ENCODE measurements around the gene SND1. TPM values are rescaled to one million over a fixed set of nuclear protein-coding genes. Genes with fewer than 3 reads are reported as not detected.

The SND1 gene
- total and polyA plus RNA-seq, 4 donors = 50.3 to 150 (median 105) TPM

DNA sequence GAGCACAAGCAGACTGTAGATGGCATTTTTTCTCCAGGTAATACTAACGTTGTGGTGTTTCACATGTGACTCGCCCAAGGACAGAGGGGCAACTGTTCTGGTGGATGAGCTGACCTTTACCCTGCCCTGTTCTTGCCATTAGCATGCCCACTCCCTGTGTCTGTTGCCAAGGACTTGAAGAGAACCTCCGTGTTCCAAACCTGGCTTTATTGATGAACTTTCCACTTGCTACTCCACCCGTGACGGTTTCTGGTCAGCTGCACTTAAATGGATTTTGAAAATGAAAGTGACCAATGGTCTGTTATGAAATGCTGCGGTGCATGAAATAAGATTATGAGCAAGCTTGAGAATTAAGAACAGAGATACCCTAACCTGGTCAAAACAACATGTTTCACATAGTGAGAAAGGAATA is 348.9 kb downstream of the SND1 start:
- WGBS, 2 donors = 89 to 95% methylated on average over 6 of the region's 6 CpGs
- Histone ChIP-seq H3K4me3 (ENCODE audit: low read length in 2 of 2) (no peak overlapping the region), H3K36me3 (ENCODE audit: control insufficient read depth in 1 of 2, insufficient read depth in 2 of 2, low read length in 1 of 2) (peaks cover 0 to 3% of the 10 kb centered on the region in 2 donors), H3K27me3 (ENCODE audit: control insufficient read depth in 1 of 2, insufficient read depth in 2 of 2, low read length in 1 of 2) (no peaks in the 10 kb centered on the region), H3K27ac (ENCODE audit: low read depth in 1 of 2, low read length in 2 of 2) (no peak overlapping the region), H3K4me1 (ENCODE audit: control insufficient read depth in 1 of 2, insufficient read depth in 2 of 2, low read length in 2 of 2) (peaks cover 0 to 3% of the 10 kb centered on the region in 2 donors), H3K9me3 (ENCODE audit: control insufficient read depth, low read length) (no peaks in the 10 kb centered on the region)
- no peak for ATAC-seq (ENCODE audit: low FRiP score)
- DNase-seq = no peak
- intact Hi-C loops (cut with DNase I) = no loop called here

DNA sequence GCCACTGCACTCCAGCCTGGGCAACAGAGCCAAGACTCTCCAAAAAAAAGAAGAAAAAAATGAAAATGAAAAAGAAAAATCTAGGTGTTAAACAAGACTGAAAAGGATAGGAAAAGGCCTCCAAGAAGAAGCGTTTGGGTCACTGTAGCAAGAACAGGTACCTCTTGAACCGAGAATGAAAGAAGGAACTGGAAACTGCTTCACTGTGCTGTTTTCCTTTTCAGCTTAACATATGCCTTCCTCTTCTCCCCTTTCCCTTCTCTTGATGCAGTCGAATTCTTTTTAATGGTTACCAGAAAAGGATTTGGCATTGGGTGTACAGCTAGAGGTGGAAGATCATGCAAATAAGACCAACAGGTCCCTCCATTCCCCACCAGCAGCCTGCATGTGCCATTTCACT is 351.2 kb downstream of the SND1 start:
- H3K4me1 ChIP-seq (ENCODE audit: control insufficient read depth in 1 of 2, insufficient read depth in 2 of 2, low read length in 2 of 2) = no peaks in the 10 kb centered on the region
- H3K36me3 ChIP-seq (ENCODE audit: control insufficient read depth in 1 of 2, insufficient read depth in 2 of 2, low read length in 1 of 2) = peaks cover 0 to 3% of the 10 kb centered on the region in 2 donors
- H3K27me3 ChIP-seq (ENCODE audit: control insufficient read depth in 1 of 2, insufficient read depth in 2 of 2, low read length in 1 of 2) = no peaks in the 10 kb centered on the region
- no peak overlapping the region for H3K4me3 ChIP-seq (ENCODE audit: low read length in 2 of 2)
- DNase-seq (no peak), ATAC-seq (ENCODE audit: low FRiP score) (no peak)
- intact Hi-C loops (cut with DNase I) = no loop called here
- H3K9me3 ChIP-seq (ENCODE audit: control insufficient read depth, low read length) = no peaks in the 10 kb centered on the region
- H3K27ac ChIP-seq (ENCODE audit: low read depth in 1 of 2, low read length in 2 of 2) = no peak overlapping the region
- WGBS, 2 donors = 87 to 93% methylated on average over 3 of the region's 3 CpGs

DNA sequence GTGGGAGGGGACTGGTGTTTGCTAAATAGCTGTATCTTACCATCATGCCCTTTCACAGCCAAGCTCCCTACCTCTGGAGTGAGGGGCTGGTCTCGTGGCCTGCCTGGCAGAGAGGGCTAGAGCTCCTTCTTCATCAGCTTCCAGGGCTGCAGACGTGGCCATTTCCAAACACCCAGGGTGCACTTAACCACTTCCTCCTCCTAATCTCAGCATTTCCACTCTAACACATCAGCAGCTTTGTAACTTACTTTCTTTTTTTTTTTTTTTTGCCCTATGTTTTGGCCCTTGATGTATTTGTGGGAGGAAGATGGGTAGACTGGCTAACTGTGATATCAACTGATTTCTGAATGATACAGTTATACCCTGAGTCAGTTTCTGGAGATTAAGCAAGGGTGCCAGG is 351.8 kb downstream of the SND1 start:
- Histone ChIP-seq H3K4me1 (ENCODE audit: control insufficient read depth in 1 of 2, insufficient read depth in 2 of 2, low read length in 2 of 2) (no peaks in the 10 kb centered on the region), H3K27ac (ENCODE audit: low read depth in 1 of 2, low read length in 2 of 2) (no peak overlapping the region), H3K9me3 (ENCODE audit: control insufficient read depth, low read length) (no peaks in the 10 kb centered on the region), H3K4me3 (ENCODE audit: low read length in 2 of 2) (no peak overlapping the region), H3K36me3 (ENCODE audit: control insufficient read depth in 1 of 2, insufficient read depth in 2 of 2, low read length in 1 of 2) (peaks cover 0 to 3% of the 10 kb centered on the region in 2 donors), H3K27me3 (ENCODE audit: control insufficient read depth in 1 of 2, insufficient read depth in 2 of 2, low read length in 1 of 2) (no peaks in the 10 kb centered on the region)
- 73 to 82% methylated on average over 2 of the region's 2 CpGs for WGBS, 2 donors
- intact Hi-C loops (cut with DNase I) = no loop called here
- ATAC-seq (ENCODE audit: low FRiP score) (no peak), DNase-seq (no peak)

DNA sequence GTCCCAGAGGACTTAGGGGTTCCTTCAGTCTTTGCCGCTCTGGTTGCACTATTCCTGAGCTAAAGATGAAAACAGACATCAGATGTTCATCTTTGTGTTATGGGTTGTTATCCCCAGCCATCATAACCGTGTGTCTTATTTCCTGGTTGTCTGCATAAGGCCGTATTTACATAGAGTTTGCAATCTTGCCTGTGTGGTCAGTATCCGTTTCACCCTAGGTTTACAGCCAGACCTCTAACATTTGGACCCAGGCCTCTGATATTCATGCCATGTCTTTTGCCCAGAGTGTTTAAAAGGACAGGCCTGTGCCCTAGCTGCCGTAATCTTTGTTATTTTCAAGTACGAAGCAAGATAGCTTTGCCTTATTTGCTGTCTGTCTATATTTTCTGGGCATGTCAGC is 352.6 kb downstream of the SND1 start:
- Histone ChIP-seq H3K36me3 (ENCODE audit: control insufficient read depth in 1 of 2, insufficient read depth in 2 of 2, low read length in 1 of 2) (peaks cover 0 to 3% of the 10 kb centered on the region in 2 donors), H3K27me3 (ENCODE audit: control insufficient read depth in 1 of 2, insufficient read depth in 2 of 2, low read length in 1 of 2) (no peaks in the 10 kb centered on the region), H3K4me3 (ENCODE audit: low read length in 2 of 2) (no peak overlapping the region), H3K9me3 (ENCODE audit: control insufficient read depth, low read length) (no peaks in the 10 kb centered on the region), H3K27ac (ENCODE audit: low read depth in 1 of 2, low read length in 2 of 2) (no peak overlapping the region), H3K4me1 (ENCODE audit: control insufficient read depth in 1 of 2, insufficient read depth in 2 of 2, low read length in 2 of 2) (no peaks in the 10 kb centered on the region)
- 93% methylated on average over 6 of the region's 6 CpGs for WGBS, 2 donors
- no peak for ATAC-seq (ENCODE audit: low FRiP score)
- intact Hi-C loops (cut with DNase I) = no loop called here
- no peak for DNase-seq

DNA sequence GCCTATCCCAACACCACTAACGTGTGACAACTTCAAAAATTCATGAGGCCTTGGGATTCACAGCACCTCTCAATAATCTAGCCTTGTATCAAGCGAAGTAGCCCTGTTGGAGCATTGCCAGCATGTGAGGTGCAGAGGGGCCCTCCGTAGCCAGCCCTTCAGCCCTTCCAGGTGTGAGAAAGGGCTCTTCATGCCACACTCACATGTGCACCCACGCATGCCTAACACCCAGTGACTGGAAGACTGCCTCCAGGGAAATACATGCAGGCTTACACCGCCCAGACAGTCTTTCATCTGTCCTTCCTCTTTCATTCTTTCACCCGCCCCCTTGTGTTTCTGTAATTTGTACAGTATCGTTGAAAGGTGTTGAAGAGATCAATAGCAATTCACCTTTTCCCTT is 353.1 kb downstream of the SND1 start:
- H3K27me3 ChIP-seq (ENCODE audit: control insufficient read depth in 1 of 2, insufficient read depth in 2 of 2, low read length in 1 of 2) = no peaks in the 10 kb centered on the region
- H3K9me3 ChIP-seq (ENCODE audit: control insufficient read depth, low read length) = no peaks in the 10 kb centered on the region
- DNase-seq (no peak), ATAC-seq (ENCODE audit: low FRiP score) (no peak)
- peaks cover 0 to 3% of the 10 kb centered on the region in 2 donors for H3K36me3 ChIP-seq (ENCODE audit: control insufficient read depth in 1 of 2, insufficient read depth in 2 of 2, low read length in 1 of 2)
- intact Hi-C loops (cut with DNase I) = no loop called here
- no peak overlapping the region for H3K27ac ChIP-seq (ENCODE audit: low read depth in 1 of 2, low read length in 2 of 2)
- H3K4me1 ChIP-seq (ENCODE audit: control insufficient read depth in 1 of 2, insufficient read depth in 2 of 2, low read length in 2 of 2) = no peaks in the 10 kb centered on the region
- no peak overlapping the region for H3K4me3 ChIP-seq (ENCODE audit: low read length in 2 of 2)
- WGBS, 2 donors = 94 to 95% methylated on average over 7 of the region's 7 CpGs

DNA sequence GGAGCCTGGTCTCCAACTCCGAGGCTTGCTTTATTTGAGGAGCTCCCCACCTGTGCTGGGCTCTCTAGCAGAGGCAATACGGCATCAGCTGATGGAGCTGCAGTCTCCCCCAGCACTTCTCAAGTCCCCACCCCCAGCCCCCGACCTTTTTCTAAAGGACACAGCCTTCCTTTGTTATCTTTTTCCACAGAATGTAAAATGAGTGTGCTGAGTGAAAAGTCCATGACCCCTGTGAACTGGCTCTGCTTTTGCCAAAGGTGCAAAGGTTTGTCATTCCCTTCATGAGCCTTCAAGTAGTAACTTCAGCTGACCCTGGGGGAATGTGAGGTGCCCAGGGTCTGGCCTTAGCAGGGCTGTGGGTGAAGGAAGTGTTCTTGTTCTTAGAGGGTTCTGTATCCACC is 353.8 kb downstream of the SND1 start:
- intact Hi-C loops (cut with DNase I) = no loop called here
- no peak for DNase-seq
- WGBS, 2 donors = 80 to 82% methylated on average over 3 of the region's 3 CpGs
- no peaks in the 10 kb centered on the region for H3K27me3 ChIP-seq (ENCODE audit: control insufficient read depth in 1 of 2, insufficient read depth in 2 of 2, low read length in 1 of 2)
- H3K4me3 ChIP-seq (ENCODE audit: low read length in 2 of 2) = no peak overlapping the region
- no peaks in the 10 kb centered on the region for H3K36me3 ChIP-seq (ENCODE audit: control insufficient read depth in 1 of 2, insufficient read depth in 2 of 2, low read length in 1 of 2)
- H3K27ac ChIP-seq (ENCODE audit: low read depth in 1 of 2, low read length in 2 of 2) = no peak overlapping the region
- H3K4me1 ChIP-seq (ENCODE audit: control insufficient read depth in 1 of 2, insufficient read depth in 2 of 2, low read length in 2 of 2) = no peaks in the 10 kb centered on the region
- H3K9me3 ChIP-seq (ENCODE audit: control insufficient read depth, low read length) = no peaks in the 10 kb centered on the region
- no peak for ATAC-seq (ENCODE audit: low FRiP score)

DNA sequence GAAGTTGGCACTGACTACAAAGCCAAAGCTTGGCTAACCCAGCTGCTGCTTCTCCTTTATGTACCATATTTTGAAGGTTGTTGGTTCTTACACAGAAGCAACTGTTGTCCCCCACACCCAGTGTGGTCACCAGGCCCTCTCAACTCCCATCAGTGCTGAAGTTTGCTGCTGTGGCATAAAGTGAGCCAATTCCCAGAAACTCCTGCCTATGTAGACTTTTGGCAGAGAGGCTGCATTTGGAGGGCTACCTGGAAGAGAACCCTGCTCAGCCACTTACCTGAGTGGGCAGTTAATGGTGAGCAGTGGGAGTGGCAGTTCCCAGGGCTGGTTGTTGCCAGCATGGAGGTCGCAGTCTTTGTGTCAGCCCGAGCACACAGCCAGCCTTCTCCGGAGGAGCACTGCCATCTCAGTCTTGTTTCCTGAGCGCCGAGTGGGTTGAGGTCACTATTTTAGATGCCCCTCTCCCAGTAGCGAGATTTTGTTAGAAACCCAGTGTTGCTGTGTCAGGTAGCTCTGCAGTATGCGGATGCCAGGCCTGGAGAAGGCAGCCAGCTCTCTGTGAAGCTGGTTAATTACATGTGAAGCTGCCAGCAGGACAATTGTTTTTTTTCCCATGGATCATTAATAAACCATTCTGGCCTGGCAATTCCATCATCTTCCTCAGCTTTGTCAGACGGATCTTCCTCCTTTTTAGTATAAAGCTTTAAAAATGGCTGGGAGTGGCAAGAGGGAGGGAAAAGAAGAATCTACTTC is 354.7 kb downstream of the SND1 start:
- ATAC-seq (ENCODE audit: low FRiP score) (no peak), DNase-seq (no peak)
- no peaks in the 10 kb centered on the region for H3K27me3 ChIP-seq (ENCODE audit: control insufficient read depth in 1 of 2, insufficient read depth in 2 of 2, low read length in 1 of 2)
- no peaks in the 10 kb centered on the region for H3K4me1 ChIP-seq (ENCODE audit: control insufficient read depth in 1 of 2, insufficient read depth in 2 of 2, low read length in 2 of 2)
- no peak overlapping the region for H3K4me3 ChIP-seq (ENCODE audit: low read length in 2 of 2)
- WGBS, 2 donors = 89 to 95% methylated on average over 8 of the region's 8 CpGs
- no peaks in the 10 kb centered on the region for H3K36me3 ChIP-seq (ENCODE audit: control insufficient read depth in 1 of 2, insufficient read depth in 2 of 2, low read length in 1 of 2)
- intact Hi-C loops (cut with DNase I) = no loop called here
- no peak overlapping the region for H3K27ac ChIP-seq (ENCODE audit: low read depth in 1 of 2, low read length in 2 of 2)
- no peaks in the 10 kb centered on the region for H3K9me3 ChIP-seq (ENCODE audit: control insufficient read depth, low read length)

DNA sequence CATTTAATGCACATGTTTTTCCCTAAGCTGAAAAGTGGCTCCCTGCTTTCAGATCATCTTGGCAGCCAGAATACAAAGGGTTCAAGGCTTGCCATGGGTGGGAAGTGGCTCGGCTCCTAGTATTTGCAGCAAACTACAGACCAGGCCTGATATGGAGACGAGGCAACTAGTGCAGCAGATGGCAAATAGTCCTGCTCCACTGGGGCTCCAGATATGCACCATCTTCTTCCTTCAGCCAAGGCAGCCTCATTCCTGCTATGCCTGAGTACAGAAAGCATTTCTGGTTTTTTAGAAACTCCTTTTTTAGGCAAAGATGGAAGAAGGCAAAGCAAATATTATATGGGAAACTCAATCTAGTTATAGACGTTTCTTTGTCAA is 355.3 kb downstream of the SND1 start:
- H3K27me3 ChIP-seq (ENCODE audit: control insufficient read depth in 1 of 2, insufficient read depth in 2 of 2, low read length in 1 of 2) = no peaks in the 10 kb centered on the region
- ATAC-seq (ENCODE audit: low FRiP score) (no peak), DNase-seq (no peak)
- no peak overlapping the region for H3K4me3 ChIP-seq (ENCODE audit: low read length in 2 of 2)
- H3K36me3 ChIP-seq (ENCODE audit: control insufficient read depth in 1 of 2, insufficient read depth in 2 of 2, low read length in 1 of 2) = peaks cover 0 to 2% of the 10 kb centered on the region in 2 donors
- intact Hi-C loops (cut with DNase I) = no loop called here
- H3K27ac ChIP-seq (ENCODE audit: low read depth in 1 of 2, low read length in 2 of 2) = no peak overlapping the region
- H3K4me1 ChIP-seq (ENCODE audit: control insufficient read depth in 1 of 2, insufficient read depth in 2 of 2, low read length in 2 of 2) = no peaks in the 10 kb centered on the region
- WGBS, 2 donors = 56 to 73% methylated on average over 3 of the region's 3 CpGs
- no peaks in the 10 kb centered on the region for H3K9me3 ChIP-seq (ENCODE audit: control insufficient read depth, low read length)

DNA sequence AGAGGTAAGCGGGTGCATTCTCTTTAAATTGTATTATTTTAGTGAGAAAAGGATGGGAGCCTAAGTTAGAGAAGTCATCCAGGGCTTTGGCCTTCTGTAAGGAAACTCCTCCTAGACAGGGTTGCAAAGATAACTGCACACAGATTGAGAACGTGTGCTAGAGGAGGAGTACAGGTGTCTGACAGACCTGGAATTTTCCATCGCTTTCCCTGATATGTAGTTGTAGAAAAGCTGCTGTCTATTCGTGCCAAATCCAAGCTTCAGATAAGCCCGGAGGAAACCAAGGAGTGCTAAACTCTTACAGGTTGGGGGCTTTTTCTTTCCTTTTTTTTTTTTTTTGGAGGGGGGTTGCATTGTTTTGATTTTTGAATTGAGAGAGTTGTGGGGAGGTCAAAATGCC is 356.1 kb downstream of the SND1 start:
- ATAC-seq (ENCODE audit: low FRiP score) (no peak), DNase-seq (no peak)
- 89 to 92% methylated on average over 5 of the region's 5 CpGs for WGBS, 2 donors
- intact Hi-C loops (cut with DNase I) = no loop called here
- no peaks in the 10 kb centered on the region for H3K9me3 ChIP-seq (ENCODE audit: control insufficient read depth, low read length)
- no peaks in the 10 kb centered on the region for H3K4me1 ChIP-seq (ENCODE audit: control insufficient read depth in 1 of 2, insufficient read depth in 2 of 2, low read length in 2 of 2)
- H3K27me3 ChIP-seq (ENCODE audit: control insufficient read depth in 1 of 2, insufficient read depth in 2 of 2, low read length in 1 of 2) = no peaks in the 10 kb centered on the region
- no peak overlapping the region for H3K27ac ChIP-seq (ENCODE audit: low read depth in 1 of 2, low read length in 2 of 2)
- H3K36me3 ChIP-seq (ENCODE audit: control insufficient read depth in 1 of 2, insufficient read depth in 2 of 2, low read length in 1 of 2) = peaks cover 0 to 5% of the 10 kb centered on the region in 2 donors
- H3K4me3 ChIP-seq (ENCODE audit: low read length in 2 of 2) = no peak overlapping the region
